Osteoblast (primary cell): ENCODE results near the gene KCNA3. TPM values are rescaled to one million over a fixed set of nuclear protein-coding genes. Genes with fewer than 3 reads are reported as not detected.
A peak's percentile ranks its signal among the peaks of the same experiment; 100 is the strongest.

ENCODE experiments used
- DNase-seq: peaks from one replicate; pipeline ENCODE4 v3.0.0; 2011; ENCODE audit warnings: low spot score, mixed read lengths; ENCODE audit not compliant: insufficient read length; ENCODE audit errors: missing footprints
- H2AFZ ChIP-seq: 2 replicates; pipeline ENCODE4 v1.6.0; 2011; ENCODE audit warnings: mild to moderate bottlenecking, low read length
- H3K27ac ChIP-seq: 2 replicates; pipeline ENCODE4 v1.5.1; 2011; ENCODE audit warnings: mild to moderate bottlenecking, low read depth, low read length, moderate library complexity
- H3K27me3 ChIP-seq: 2 replicates; pipeline ENCODE4 v1.6.0; 2012; ENCODE audit warnings: mild to moderate bottlenecking, control low read depth, inconsistent platforms, low read length, moderate library complexity; ENCODE audit not compliant: insufficient read depth
- H3K36me3 ChIP-seq: 2 replicates; pipeline ENCODE4 v1.5.1; 2011; ENCODE audit warnings: mild to moderate bottlenecking, low read length, control low read depth, moderate library complexity; ENCODE audit not compliant: insufficient read depth
- H3K4me1 ChIP-seq: 2 replicates; pipeline ENCODE4 v1.5.1; 2011; ENCODE audit warnings: mild to moderate bottlenecking, low read length, control low read depth, moderate library complexity; ENCODE audit not compliant: insufficient read depth
- H3K4me2 ChIP-seq: 2 replicates; pipeline ENCODE4 v1.6.0; 2011; ENCODE audit warnings: mild to moderate bottlenecking, low read length; ENCODE audit not compliant: insufficient read depth
- H3K4me3 ChIP-seq: fragments of 200-600 bp; sonication (generic); 3 replicates; pipeline ENCODE4 v1.5.1; 2012; ENCODE audit warnings: mild to moderate bottlenecking, low read length, inconsistent platforms; ENCODE audit not compliant: insufficient read depth
- H3K79me2 ChIP-seq: 2 replicates; pipeline ENCODE4 v1.6.0; 2012; ENCODE audit warnings: mild to moderate bottlenecking, low read length, control low read depth, inconsistent platforms; ENCODE audit not compliant: insufficient read depth
- H3K9me3 ChIP-seq: 2 replicates; pipeline ENCODE4 v1.5.1; 2011; ENCODE audit warnings: low read depth, low read length, control low read depth
- H4K20me1 ChIP-seq: 2 replicates; pipeline ENCODE4 v1.6.0; 2012; ENCODE audit warnings: mild to moderate bottlenecking, low read length, control low read depth; ENCODE audit not compliant: insufficient read depth
- total RNA-seq: library from RNA; depleted of rRNA; stranded (reverse); fragments of >200 nt; gene quantifications from 2 replicates; pipeline ENCODE4 v1.2.3, GENCODE V29; 2012
- TF ChIP-seq, protein P1 (sequence below): IDR thresholded peaks from 2 replicates; pipeline ENCODE4 v1.5.1; 2011; ENCODE audit warnings: mild to moderate bottlenecking, low read depth, low read length, moderate library complexity; ENCODE audit errors: extremely low read depth

The KCNA3 gene
- total RNA-seq, 1 donor = not detected

DNA sequence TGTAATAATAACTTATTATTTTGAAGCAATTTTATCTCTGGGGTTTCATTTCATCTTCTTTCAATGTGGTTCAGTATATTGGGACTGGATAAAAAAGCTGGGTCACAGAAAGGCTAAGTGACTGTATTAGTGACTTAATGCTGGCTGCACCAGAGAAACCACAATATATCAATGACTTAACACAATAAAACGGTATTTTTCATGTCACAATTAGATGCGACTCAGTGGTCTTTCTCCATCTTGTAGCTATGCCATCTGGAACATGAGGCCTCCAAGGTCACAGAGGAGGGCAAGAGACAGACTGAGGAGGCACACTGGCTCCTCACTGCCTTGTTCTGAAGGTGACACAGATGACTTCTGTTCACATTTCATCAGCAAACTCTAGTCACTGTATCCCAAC is 26.0 kb upstream of the KCNA3 start:
- DNase-seq = peak; percentile 13
- no peak overlapping the region for H2AFZ ChIP-seq
- no peak overlapping the region for H3K4me2 ChIP-seq

DNA sequence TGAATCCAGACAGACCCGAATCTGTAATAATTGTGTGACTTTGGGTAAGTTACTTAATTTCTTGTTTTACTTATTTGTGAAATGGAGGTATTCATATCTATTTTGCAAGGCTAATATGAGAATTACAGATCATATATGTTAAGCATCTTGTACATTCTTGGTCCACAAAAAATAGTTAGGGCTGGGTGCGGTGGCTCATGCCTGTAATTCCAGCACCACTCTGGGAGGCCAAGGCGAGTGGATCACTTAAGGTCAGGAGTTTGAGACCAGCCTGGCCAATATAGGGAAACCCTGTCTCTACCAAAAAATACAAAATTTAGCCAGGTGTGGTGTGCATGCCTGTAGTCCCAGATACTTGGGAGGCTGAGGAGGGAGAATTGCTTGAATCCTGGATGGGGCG is 22.9 kb upstream of the KCNA3 start:
- H3K9me3 ChIP-seq = no peaks in the 10 kb centered on the region
- no peak overlapping the region for H3K27ac ChIP-seq
- H2AFZ ChIP-seq = no peak overlapping the region
- H3K79me2 ChIP-seq = no peaks in the 10 kb centered on the region
- no peaks in the 10 kb centered on the region for H3K27me3 ChIP-seq
- TF ChIP-seq, protein P1, sequence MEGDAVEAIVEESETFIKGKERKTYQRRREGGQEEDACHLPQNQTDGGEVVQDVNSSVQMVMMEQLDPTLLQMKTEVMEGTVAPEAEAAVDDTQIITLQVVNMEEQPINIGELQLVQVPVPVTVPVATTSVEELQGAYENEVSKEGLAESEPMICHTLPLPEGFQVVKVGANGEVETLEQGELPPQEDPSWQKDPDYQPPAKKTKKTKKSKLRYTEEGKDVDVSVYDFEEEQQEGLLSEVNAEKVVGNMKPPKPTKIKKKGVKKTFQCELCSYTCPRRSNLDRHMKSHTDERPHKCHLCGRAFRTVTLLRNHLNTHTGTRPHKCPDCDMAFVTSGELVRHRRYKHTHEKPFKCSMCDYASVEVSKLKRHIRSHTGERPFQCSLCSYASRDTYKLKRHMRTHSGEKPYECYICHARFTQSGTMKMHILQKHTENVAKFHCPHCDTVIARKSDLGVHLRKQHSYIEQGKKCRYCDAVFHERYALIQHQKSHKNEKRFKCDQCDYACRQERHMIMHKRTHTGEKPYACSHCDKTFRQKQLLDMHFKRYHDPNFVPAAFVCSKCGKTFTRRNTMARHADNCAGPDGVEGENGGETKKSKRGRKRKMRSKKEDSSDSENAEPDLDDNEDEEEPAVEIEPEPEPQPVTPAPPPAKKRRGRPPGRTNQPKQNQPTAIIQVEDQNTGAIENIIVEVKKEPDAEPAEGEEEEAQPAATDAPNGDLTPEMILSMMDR = no peak
- H3K4me3 ChIP-seq = no peak overlapping the region
- no peak for DNase-seq
- no peaks in the 10 kb centered on the region for H3K4me1 ChIP-seq
- no peak overlapping the region for H3K4me2 ChIP-seq
- no peaks in the 10 kb centered on the region for H3K36me3 ChIP-seq
- no peaks in the 10 kb centered on the region for H4K20me1 ChIP-seq

More for the DNA sequence above, 26.0 kb upstream of the KCNA3 start:
- Histone ChIP-seq H3K79me2 (no peaks in the 10 kb centered on the region), H3K27me3 (no peaks in the 10 kb centered on the region), H3K36me3 (no peaks in the 10 kb centered on the region), H3K4me1 (no peaks in the 10 kb centered on the region), H4K20me1 (no peaks in the 10 kb centered on the region), H3K9me3 (no peaks in the 10 kb centered on the region), H3K4me3 (no peak overlapping the region), H3K27ac (no peak overlapping the region)
- TF ChIP-seq, protein P1 = no peak

GRCh38 chr1:110696818-110697217 is 22.1 kb upstream of the KCNA3 start:
- Histone ChIP-seq H3K27me3 (no peaks in the 10 kb centered on the region), H4K20me1 (no peaks in the 10 kb centered on the region), H3K4me2 (no peak overlapping the region), H3K36me3 (no peaks in the 10 kb centered on the region), H2AFZ (no peak overlapping the region), H3K9me3 (no peaks in the 10 kb centered on the region), H3K79me2 (no peaks in the 10 kb centered on the region), H3K4me1 (no peaks in the 10 kb centered on the region), H3K4me3 (no peak overlapping the region), H3K27ac (no peak overlapping the region)
- TF ChIP-seq, protein P1 = no peak
- no peak for DNase-seq

DNA sequence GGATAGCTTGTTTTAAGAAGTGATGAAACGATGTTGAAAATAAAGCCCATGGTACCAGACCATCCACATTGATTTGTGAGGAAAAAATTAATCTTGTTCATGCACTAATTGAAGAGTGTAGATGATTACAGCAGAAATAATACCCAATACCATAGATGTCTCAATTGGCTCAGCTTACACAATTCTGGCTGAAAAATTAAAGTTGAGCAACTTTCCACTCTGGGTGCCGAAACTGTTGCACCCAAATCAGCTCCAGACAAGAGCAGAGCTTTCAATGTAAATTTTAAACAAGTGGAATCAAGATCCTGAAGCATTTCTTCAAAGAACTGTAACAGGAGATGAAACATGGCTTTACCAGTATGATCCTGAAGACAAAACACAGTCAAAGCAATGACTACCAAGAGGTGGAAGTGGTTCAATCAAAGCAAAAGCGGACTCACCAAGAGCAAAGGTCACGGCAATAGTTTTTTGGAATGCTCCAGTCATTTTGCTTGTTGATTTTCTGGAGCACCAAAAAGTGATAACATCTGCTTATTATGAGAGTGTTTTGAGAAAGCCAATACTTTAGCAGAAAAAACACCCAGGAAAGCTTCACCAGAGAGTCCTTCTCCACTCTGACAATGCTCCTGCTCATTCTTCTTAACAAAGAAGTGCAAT is 16.1 kb upstream of the KCNA3 start:
- Histone ChIP-seq H3K36me3 (no peaks in the 10 kb centered on the region), H3K4me2 (no peak overlapping the region), H3K27ac (no peak overlapping the region), H3K4me1 (no peaks in the 10 kb centered on the region), H3K9me3 (no peaks in the 10 kb centered on the region), H4K20me1 (no peaks in the 10 kb centered on the region), H3K4me3 (no peak overlapping the region), H3K27me3 (no peaks in the 10 kb centered on the region), H2AFZ (no peak overlapping the region), H3K79me2 (no peaks in the 10 kb centered on the region)
- DNase-seq = no peak
- TF ChIP-seq, protein P1 = no peak
